Astrocyte (in vitro differentiated cells and primary cell): ENCODE data around the gene RNF217.

Experiments used
- EZH2 ChIP-seq: IDR thresholded peaks from 2 replicates; pipeline ENCODE4 v1.6.1; 2012; ENCODE audit warnings: mild to moderate bottlenecking, low read length, inconsistent platforms; ENCODE audit not compliant: insufficient read depth
- TF ChIP-seq, protein P1 (sequence below): IDR thresholded peaks from 2 replicates; pipeline ENCODE4 v1.5.1; 2011; ENCODE audit warnings: low read depth, mild to moderate bottlenecking, inconsistent platforms, low read length, moderate library complexity; ENCODE audit not compliant: insufficient read depth

GRCh38 chr6:125050663-125051318 is 88.6 kb downstream of the RNF217 start:
- TF ChIP-seq, protein P1, sequence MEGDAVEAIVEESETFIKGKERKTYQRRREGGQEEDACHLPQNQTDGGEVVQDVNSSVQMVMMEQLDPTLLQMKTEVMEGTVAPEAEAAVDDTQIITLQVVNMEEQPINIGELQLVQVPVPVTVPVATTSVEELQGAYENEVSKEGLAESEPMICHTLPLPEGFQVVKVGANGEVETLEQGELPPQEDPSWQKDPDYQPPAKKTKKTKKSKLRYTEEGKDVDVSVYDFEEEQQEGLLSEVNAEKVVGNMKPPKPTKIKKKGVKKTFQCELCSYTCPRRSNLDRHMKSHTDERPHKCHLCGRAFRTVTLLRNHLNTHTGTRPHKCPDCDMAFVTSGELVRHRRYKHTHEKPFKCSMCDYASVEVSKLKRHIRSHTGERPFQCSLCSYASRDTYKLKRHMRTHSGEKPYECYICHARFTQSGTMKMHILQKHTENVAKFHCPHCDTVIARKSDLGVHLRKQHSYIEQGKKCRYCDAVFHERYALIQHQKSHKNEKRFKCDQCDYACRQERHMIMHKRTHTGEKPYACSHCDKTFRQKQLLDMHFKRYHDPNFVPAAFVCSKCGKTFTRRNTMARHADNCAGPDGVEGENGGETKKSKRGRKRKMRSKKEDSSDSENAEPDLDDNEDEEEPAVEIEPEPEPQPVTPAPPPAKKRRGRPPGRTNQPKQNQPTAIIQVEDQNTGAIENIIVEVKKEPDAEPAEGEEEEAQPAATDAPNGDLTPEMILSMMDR = no peak
- no peak for TF ChIP-seq EZH2
